Type B pancreatic cell (in vitro differentiated cells): ENCODE measurements around the gene SEMA4A. TPM values are rescaled to one million over a fixed set of nuclear protein-coding genes. Genes with fewer than 3 reads are reported as not detected.
"Not testable (repeated sequence)": the region's sequence is repeated elsewhere in the genome, so short reads cannot be mapped to it uniquely, and the experiment has no call there.

Experiments used
- DNase-seq: peaks from one replicate; pipeline ENCODE4 v3.0.0; 2021; ENCODE audit warnings: mixed read lengths; ENCODE audit not compliant: unreplicated experiment; ENCODE audit errors: extremely low spot score
- H3K27ac Mint-ChIP-seq: 2 replicates; pipeline ENCODE4 v1.8.0; 2021; ENCODE audit warnings: mild to moderate bottlenecking, mixed read lengths
- H3K27me3 Mint-ChIP-seq: 2 replicates; pipeline ENCODE4 v1.8.0; 2021; ENCODE audit warnings: mixed read lengths
- H3K36me3 Mint-ChIP-seq: 2 replicates; pipeline ENCODE4 v1.8.0; 2021; ENCODE audit warnings: mixed read lengths
- H3K4me1 Mint-ChIP-seq: one replicate; pipeline ENCODE4 v1.8.0; 2021; ENCODE audit warnings: mixed read lengths; ENCODE audit not compliant: unreplicated experiment
- H3K4me3 Mint-ChIP-seq: 2 replicates; pipeline ENCODE4 v1.8.0; 2021; ENCODE audit warnings: mild to moderate bottlenecking, mixed read lengths
- H3K9me3 Mint-ChIP-seq: 2 replicates; pipeline ENCODE4 v1.8.0; 2021; ENCODE audit warnings: mixed read lengths
- total RNA-seq: library from RNA; stranded (reverse); gene quantifications from 2 replicates; pipeline ENCODE4 v1.2.1, GENCODE V29; 2021; ENCODE audit warnings: low replicate concordance
- TF ChIP-seq, protein P1 (sequence below): fragments of 200-600 bp; sonication (generic); conservative IDR thresholded peaks from 2 replicates; pipeline ENCODE4 v1.5.0; 2021; ENCODE audit warnings: antibody characterized with exemption, mild to moderate bottlenecking

Gene SEMA4A
- total RNA-seq, 1 donor from 2014 or later: 7.1 TPM

GRCh38 chr1:156114101-156114918 is 39.1 kb upstream of the SEMA4A start, which contains the start of gene LMNA:
TSS of gene LMNA (plus strand) at chr1:156114711. CDS start at chr1:156114919, 208 bp downstream.
- TF ChIP-seq, protein P1, sequence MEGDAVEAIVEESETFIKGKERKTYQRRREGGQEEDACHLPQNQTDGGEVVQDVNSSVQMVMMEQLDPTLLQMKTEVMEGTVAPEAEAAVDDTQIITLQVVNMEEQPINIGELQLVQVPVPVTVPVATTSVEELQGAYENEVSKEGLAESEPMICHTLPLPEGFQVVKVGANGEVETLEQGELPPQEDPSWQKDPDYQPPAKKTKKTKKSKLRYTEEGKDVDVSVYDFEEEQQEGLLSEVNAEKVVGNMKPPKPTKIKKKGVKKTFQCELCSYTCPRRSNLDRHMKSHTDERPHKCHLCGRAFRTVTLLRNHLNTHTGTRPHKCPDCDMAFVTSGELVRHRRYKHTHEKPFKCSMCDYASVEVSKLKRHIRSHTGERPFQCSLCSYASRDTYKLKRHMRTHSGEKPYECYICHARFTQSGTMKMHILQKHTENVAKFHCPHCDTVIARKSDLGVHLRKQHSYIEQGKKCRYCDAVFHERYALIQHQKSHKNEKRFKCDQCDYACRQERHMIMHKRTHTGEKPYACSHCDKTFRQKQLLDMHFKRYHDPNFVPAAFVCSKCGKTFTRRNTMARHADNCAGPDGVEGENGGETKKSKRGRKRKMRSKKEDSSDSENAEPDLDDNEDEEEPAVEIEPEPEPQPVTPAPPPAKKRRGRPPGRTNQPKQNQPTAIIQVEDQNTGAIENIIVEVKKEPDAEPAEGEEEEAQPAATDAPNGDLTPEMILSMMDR: no peak
- Mint-ChIP-seq H3K27ac (peak within 1 kb of the TSS; percentile 95), H3K4me1 (peaks cover 11% of the 10 kb centered on the region), H3K27me3 (no peaks in the 10 kb centered on the region), H3K9me3 (no peaks in the 10 kb centered on the region), H3K36me3 (peaks cover 3% of the 10 kb centered on the region), H3K4me3 (peak within 1 kb of the TSS; percentile 95)
- no peak for DNase-seq

DNA sequence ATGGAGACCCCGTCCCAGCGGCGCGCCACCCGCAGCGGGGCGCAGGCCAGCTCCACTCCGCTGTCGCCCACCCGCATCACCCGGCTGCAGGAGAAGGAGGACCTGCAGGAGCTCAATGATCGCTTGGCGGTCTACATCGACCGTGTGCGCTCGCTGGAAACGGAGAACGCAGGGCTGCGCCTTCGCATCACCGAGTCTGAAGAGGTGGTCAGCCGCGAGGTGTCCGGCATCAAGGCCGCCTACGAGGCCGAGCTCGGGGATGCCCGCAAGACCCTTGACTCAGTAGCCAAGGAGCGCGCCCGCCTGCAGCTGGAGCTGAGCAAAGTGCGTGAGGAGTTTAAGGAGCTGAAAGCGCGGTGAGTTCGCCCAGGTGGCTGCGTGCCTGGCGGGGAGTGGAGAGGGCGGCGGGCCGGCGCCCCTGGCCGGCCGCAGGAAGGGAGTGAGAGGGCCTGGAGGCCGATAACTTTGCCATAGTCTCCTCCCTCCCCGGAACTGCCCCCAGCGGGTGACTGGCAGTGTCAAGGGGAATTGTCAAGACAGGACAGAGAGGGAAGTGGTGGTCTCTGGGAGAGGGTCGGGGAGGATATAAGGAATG is 38.4 kb upstream of the SEMA4A start:
- H3K4me1 Mint-ChIP-seq: peaks cover 15% of the 10 kb centered on the region
- H3K27me3 Mint-ChIP-seq: no peaks in the 10 kb centered on the region
- DNase-seq: no peak
- H3K27ac Mint-ChIP-seq: peak overlapping the region; percentile 95
- no peaks in the 10 kb centered on the region for H3K9me3 Mint-ChIP-seq
- peak overlapping the region; percentile 95 for H3K4me3 Mint-ChIP-seq
- TF ChIP-seq, protein P1: no peak
- H3K36me3 Mint-ChIP-seq: peaks cover 4% of the 10 kb centered on the region

DNA sequence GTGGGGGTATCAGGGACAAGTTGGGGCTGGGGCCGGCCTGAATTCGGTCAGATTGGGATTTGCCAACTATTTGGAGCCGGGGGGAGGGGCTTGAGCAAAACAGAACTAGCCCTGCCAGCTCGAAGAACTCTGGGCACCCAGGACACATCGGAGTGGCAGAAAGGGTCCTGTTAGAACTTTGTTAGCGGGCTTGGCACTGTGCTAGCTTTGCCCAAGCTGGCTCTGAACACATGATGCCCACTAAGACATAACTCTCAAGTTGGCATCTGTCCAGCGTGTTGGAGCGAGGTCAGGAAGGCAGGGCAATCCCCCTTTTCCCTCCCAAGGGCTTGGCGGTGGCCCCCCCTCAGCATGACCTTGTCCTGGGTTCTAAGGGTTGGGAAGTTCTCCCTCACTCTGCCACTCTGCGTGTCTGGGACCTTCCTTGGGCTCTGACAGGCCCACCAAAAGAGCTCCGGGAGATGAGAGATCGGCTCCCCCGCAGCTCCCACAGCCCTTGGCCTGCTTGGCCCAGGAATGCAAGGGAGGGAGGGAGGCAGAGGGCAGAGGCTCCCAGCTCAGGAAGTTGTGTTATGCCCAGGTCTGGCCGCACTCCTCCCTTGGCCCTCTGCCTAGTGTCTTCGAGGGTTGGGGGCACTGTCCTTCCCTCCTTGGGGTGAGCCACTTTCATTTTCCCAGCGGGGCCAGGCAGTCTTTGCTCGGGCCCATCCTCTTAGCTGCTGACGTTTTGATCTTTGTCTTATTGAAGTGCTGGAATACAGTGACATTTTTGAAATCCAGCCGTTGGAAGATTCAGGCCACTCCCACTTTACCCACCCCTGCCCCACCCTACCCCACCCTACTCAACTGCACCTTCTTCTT is 37.6 kb upstream of the SEMA4A start:
- no peak for DNase-seq
- Mint-ChIP-seq H3K27ac (peak overlapping the region; percentile 95), H3K36me3 (peaks cover 6% of the 10 kb centered on the region), H3K27me3 (no peaks in the 10 kb centered on the region), H3K4me1 (peaks cover 22% of the 10 kb centered on the region), H3K4me3 (peak overlapping the region; percentile 95), H3K9me3 (no peaks in the 10 kb centered on the region)
- TF ChIP-seq, protein P1: no peak

GRCh38 chr1:156116731-156117130 is 36.7 kb upstream of the SEMA4A start:
- H3K36me3 Mint-ChIP-seq, DNase-seq, H3K9me3 Mint-ChIP-seq, H3K27me3 Mint-ChIP-seq: not testable (repeated sequence)
- Mint-ChIP-seq H3K4me3 (peak overlapping the region; percentile 95), H3K27ac (peak overlapping the region; percentile 95), H3K4me1 (peaks cover 22% of the 10 kb centered on the region)

DNA sequence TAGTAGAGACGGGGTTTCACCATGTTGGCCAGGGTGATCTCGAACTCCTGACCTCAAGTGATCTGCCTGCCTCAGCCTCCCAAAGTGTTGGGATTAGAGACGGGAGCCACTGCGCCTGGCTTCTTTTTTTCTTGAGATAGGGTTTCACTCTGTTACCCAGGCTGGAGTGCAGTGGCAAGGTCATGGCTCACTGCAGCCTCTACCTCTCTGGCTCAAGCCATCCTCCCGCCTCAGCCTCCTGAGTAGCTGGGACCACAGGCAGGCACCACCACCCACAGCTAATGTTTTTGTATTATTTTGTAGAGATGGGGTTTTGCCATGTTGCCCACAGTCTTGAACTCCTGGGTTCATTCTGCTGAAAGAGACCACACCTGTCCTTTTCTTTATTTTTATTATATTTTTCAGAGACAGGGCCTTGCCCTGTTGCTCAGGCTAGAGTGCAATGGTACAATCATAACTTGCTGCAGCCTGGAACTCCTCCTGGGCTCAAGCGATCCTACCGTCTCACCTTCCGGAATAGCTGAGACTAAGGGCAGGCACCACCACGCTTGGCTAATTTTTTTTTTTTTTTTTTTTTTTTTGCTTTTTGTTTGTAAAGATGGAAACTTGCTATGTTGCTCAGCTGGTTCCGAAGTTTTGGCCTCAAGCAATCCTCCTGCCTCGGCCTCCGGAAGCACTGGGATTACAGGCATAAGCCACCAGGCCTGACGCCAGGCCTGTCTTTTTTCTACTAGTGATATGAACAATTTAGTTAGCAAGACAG is 35.8 kb upstream of the SEMA4A start:
- TF ChIP-seq, protein P1: no peak
- H3K4me3 Mint-ChIP-seq: peak overlapping the region; percentile 87
- no peaks in the 10 kb centered on the region for H3K27me3 Mint-ChIP-seq
- H3K36me3 Mint-ChIP-seq: peaks cover 6% of the 10 kb centered on the region
- no peaks in the 10 kb centered on the region for H3K9me3 Mint-ChIP-seq
- no peak for DNase-seq
- H3K4me1 Mint-ChIP-seq: peaks cover 27% of the 10 kb centered on the region
- peak overlapping the region; percentile 100 for H3K27ac Mint-ChIP-seq
